ENCODE results near the gene LCT. TPM values are rescaled to one million over a fixed set of nuclear protein-coding genes. Genes with fewer than 3 reads are reported as not detected.
"Not testable (repeated sequence)": the region's sequence is repeated elsewhere in the genome, so short reads cannot be mapped to it uniquely, and the experiment has no call there.

LCT gene
- total RNA-seq, 2 donors from 2014 or later: 0.27 TPM; not detected in 1

- ATAC-seq (peak; percentile 94), DNase-seq (no peak)
- intact Hi-C loops (cut with DNase I, micrococcal nuclease): no loop called here
Measured at GRCh38 chr2:135839713-135840112, 2.7 kb upstream of the LCT start.

GRCh38 chr2:135838502-135838901 lies 1.5 kb upstream of the LCT start:
- intact Hi-C loops (cut with DNase I, micrococcal nuclease): no loop called here
- DNase-seq (no peak), ATAC-seq (no peak)

- no peak for DNase-seq
- ATAC-seq: no peak
- intact Hi-C loops (cut with DNase I, micrococcal nuclease): no loop called here
Measured at GRCh38 chr2:135832891-135833290, 4.1 kb downstream of the LCT start.

GRCh38 chr2:135831180-135831812 lies 5.7 kb downstream of the LCT start:
- ATAC-seq: peak; percentile 97
- intact Hi-C loops (cut with DNase I, micrococcal nuclease): no loop called here
- DNase-seq: no peak

DNA sequence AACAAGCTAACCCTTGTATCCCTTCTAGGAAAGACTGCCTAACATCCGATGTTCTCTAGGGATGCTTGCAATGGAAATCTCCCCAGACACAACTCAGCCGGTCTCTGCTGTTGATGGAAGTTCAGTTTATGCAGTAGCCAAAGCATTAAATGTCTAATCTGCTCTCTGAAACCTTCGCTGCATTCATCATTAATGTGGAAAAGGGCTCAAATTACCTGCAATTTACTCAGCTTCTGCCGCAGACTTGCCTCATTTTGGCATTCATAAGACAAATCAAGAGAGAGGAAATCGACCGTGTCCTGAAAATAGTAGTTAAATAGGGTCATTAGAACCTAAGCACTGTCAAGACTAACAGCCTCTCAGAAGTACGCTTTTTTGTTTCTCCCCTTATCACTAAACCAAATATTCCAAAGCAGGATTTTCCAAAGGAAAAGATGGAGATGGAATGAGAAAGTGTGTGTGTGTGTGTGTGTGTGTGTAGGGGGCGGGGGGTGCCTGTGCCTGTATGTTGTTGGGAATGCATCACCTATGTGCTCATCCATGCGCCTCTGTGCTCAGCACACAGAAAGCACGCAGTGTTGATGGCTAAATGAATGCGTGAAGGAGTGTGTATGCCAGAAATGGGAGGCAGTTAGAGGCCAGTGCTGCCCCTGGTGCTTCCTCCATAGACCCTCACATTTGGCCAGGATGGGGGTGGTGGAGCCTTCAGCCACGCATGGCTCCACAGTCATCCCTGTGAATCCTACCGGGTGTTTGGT lies 7.4 kb downstream of the LCT start:
- DNase-seq (no peak), ATAC-seq (no peak)
- intact Hi-C loops (cut with DNase I, micrococcal nuclease): no loop called here

DNA sequence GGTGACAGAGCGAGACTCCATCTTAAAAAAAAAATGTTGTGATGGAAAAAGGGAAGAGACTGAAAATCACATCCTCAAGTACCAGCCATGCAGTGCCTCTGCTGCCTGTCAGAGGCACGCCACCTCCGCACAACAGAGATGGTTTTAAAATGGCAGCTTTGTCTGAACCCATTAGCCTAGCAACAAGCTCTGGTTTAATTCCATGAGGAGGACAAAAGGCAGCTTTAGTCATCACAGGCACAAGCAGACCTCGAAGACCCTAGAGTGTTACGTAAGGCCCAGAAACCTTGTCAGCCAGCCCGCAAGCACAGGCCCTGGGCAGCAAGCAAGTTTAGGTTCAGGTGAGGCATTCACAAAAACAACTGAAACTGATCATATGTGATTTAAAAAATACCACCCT lies 10.4 kb downstream of the LCT start:
- ATAC-seq: no peak
- DNase-seq: no peak
- intact Hi-C loops (cut with DNase I, micrococcal nuclease): no loop called here

- ATAC-seq: peak; percentile 89
- intact Hi-C loops (cut with DNase I, micrococcal nuclease): no loop called here
- peak in 1 of 2 donors; percentile 30 for DNase-seq
Measured at GRCh38 chr2:135825550-135826176, 11.3 kb downstream of the LCT start.

DNA sequence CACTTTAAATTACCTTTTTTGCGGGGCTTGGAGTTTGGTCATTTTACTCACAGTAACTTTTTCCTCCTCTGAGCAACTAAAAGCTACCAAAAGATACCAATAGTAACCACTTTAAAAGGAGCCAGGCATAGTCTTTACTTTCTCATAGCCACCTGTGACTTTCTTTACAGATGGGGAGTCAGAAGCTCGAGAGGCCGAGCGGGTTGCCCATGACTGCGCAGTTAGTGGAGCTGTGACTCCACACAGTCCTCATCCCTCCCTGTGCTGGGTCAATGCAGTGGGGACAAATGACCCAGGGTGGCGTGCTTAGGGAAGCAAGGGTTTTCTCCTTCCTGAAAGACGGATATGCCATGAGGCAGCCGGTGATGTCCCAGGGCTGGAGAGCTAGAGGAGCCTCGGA lies 11.9 kb downstream of the LCT start:
- DNase-seq (no peak), ATAC-seq (peak; percentile 40)
- intact Hi-C loops (cut with DNase I, micrococcal nuclease): no loop called here

GRCh38 chr2:135822855-135823254 lies 14.1 kb downstream of the LCT start:
- no peak for ATAC-seq
- intact Hi-C loops (cut with DNase I, micrococcal nuclease): no loop called here
- DNase-seq: no peak

DNA sequence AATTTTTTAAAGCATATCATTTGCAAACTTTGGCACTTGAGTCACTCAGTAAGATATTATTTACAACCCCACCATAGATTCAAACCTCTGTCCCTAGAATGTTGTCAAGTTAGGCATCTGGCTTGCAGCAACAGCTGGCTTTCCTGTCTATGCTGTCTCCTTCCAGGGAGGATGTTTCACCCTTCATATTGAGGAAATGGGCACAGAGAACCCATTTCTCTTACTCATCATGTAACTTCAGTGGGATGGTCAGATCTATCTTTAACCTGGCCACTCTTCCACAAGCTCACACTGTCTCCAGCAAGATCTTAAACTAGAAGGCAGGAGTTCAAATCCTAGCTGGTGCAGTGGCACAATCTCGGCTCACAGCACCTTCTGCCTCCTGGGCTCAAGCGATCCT lies 15.8 kb downstream of the LCT start:
- DNase-seq (no peak), ATAC-seq (no peak)
- intact Hi-C loops (cut with DNase I, micrococcal nuclease): no loop called here

- intact Hi-C loops (cut with DNase I, micrococcal nuclease): no loop called here
- ATAC-seq (no peak), DNase-seq (no peak)
Measured at GRCh38 chr2:135820003-135820618, 16.9 kb downstream of the LCT start.

GRCh38 chr2:135818937-135819610 lies 17.9 kb downstream of the LCT start:
- DNase-seq (peak in 1 of 2 donors; percentile 33), ATAC-seq (peak; percentile 69)

DNA sequence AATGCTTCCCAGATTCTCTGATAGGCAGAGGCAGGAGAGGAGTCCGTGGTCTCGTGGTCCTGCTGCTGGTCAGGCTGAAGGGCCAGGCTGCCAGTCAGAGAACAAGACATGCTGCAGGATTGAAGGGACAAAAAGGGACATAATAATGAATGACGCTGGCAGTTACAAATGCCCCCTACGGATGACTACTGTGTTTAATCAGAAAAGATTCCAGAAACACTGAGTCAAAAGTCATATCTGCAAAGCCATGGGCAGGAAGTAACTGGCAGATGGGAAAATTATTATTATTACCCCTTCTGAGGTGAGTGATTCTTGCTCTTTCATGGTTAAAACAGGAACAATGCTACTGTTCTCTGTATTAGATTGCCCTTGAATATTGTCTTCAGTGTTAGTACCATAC lies 19.0 kb downstream of the LCT start:
- intact Hi-C loops (cut with DNase I, micrococcal nuclease): no loop called here
- DNase-seq (no peak), ATAC-seq (no peak)

More at GRCh38 chr2:135818937-135819610, 17.9 kb downstream of the LCT start:
- intact Hi-C loops (cut with DNase I, micrococcal nuclease): no loop called here

- no peak for ATAC-seq
- no peak for DNase-seq
- intact Hi-C loops (cut with DNase I, micrococcal nuclease): no loop called here
Measured at GRCh38 chr2:135817466-135817865, 19.5 kb downstream of the LCT start.

- no peak for ATAC-seq
- no peak for DNase-seq
- intact Hi-C loops (cut with DNase I, micrococcal nuclease): no loop called here
Measured at GRCh38 chr2:135815269-135815668, 21.7 kb downstream of the LCT start.

GRCh38 chr2:135812907-135813511 lies 24.0 kb downstream of the LCT start:
- no peak for DNase-seq
- ATAC-seq: no peak
- intact Hi-C loops (cut with DNase I, micrococcal nuclease): no loop called here

- intact Hi-C loops (cut with DNase I, micrococcal nuclease); DNase-seq; ATAC-seq: not testable (repeated sequence)
Measured at GRCh38 chr2:135807874-135808273, 29.1 kb downstream of the LCT start.

GRCh38 chr2:135803278-135803677 lies 33.7 kb downstream of the LCT start:
- no peak for ATAC-seq
- no peak for DNase-seq
- intact Hi-C loops (cut with DNase I, micrococcal nuclease): no loop called here

DNA sequence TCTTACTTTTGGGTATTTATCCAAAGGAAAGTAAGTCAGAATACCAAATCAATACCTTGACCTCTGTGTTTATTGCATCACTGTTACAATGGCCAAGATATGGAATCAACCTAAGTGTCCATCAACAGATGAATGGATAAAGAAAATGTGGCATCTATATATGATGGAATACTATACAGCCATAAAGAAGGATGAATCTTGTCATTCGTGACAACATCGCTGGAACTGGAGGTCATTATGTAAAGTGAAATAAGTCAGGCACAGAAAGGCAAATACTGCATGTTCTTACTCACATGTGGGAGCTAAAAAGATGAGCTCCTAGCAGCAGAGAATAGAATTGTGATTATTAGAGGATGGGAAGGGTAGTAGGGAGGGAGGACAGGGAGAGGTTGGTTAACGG lies 34.6 kb downstream of the LCT start:
- DNase-seq (no peak), ATAC-seq (no peak)
- intact Hi-C loops (cut with DNase I, micrococcal nuclease): no loop called here

Data from left colon (tissue), 2 donors.